Medulla oblongata (tissue), 1 donor: ENCODE data around the gene MPPED1.

Experiments used
- DNase-seq: peaks from one replicate; pipeline ENCODE4 v3.0.0-alpha.2; 2015; ENCODE audit errors: extremely low spot score

The MPPED1 gene

GRCh38 chr22:43520632-43521039 is 108.8 kb downstream of the MPPED1 start:
- DNase-seq = no peak

- DNase-seq = no peak
These were observed 109.9 kb downstream of the MPPED1 start for GRCh38 chr22:43521716-43522115.

GRCh38 chr22:43526117-43526655 is 114.4 kb downstream of the MPPED1 start:
- DNase-seq = no peak

GRCh38 chr22:43526946-43527345 is 115.1 kb downstream of the MPPED1 start:
- no peak for DNase-seq

DNA sequence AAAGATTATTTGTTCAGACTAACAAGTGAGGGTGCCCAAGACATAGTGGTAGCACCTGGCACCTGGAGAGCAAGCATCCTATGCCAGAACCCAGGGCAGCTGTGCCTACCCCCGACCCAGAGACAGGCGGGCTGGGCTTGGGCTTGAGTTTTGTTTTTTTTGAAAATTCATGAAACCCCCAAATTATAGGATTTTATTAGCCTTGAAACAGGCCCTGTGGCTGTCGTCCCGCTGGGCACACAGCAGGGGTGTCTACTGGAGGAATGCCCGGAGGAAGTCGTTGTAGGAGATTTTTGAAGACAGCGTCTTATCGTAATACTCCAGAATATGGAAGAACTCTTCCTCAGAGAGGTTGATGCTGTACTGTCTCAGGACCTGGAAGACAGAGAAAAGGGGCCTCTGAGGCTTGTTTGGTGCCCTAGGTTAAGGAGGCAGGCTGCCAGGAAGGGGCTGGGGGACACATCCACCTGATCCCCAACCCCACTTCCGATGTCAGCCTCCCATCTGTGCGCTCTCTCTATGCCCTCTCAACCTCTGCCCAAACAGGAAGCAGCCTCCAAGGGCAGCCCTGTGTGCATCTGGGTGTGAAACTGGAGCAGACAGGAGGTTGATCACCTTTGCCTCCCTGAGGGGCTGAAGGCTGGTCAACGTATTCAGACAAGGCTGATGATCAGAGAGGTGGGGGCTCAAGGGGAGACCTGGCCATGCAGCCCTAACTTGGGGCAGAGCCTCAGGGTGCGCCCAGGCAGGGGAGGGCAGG is 117.0 kb downstream of the MPPED1 start:
- no peak for DNase-seq

GRCh38 chr22:43529461-43529860 is 117.6 kb downstream of the MPPED1 start:
- DNase-seq = no peak

DNA sequence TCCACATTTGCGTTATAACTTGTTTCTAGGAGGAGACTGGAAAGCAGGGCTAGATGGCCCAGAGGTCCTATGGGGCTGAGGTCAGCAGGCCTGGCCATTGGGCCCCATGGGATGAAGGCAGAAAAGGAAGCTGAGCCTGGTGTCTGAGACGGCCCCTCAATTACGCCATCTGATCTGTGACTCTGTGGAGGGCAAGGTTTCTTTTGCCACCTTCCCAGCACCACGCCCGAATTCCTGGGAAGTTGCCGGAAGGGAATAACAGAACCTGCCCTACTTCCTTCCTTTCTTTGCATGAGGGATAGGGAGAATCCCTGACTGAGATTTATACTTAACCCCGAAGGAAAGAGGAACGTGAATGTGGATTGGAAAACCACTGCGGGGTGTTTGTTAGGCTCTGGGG is 118.1 kb downstream of the MPPED1 start:
- no peak for DNase-seq

DNA sequence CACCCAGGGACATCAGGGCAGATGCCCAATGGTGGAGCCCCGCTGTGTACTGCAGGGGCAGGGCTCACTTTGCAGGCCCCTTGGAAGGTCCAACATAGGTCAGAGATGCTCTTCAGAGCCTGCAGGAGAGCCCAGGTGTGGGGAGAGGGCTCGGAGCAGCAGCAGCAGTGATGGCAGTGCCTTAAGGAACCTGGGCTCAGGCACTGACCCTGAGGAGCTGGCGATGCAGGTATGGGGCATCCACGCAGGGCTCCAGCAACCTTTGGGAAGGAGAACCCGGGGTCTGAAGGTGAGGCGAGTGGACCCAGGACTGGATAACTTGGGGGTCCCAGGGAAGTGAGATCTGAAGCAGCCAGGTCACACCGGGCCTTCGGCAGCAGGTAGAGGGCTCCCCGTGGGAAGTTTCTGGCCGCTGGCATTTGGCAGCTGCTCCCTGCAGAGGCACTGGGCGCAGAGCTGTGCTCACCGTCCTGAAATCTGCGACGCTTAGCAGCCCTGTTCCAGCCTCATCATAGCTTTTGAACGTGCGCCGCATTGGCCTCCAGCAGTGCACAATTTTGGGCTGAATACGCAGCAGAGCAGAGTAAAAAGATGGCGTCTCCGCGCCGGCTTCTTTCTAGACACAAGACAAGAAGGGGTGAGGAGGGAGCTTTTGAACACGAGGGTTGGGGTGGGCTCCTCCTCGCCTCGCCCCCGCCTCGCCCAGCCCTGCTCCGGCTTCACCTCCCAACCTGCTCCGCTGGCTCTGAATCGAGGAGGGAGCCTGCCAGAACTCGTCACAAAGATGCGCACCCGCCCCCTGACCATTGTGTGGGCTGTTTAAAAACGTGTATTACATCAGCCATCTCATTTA is 118.8 kb downstream of the MPPED1 start:
- no peak for DNase-seq

- no peak for DNase-seq
These were observed 119.8 kb downstream of the MPPED1 start for GRCh38 chr22:43531651-43532050.

- no peak for DNase-seq
These were observed 120.7 kb downstream of the MPPED1 start for GRCh38 chr22:43532301-43533155.

DNA sequence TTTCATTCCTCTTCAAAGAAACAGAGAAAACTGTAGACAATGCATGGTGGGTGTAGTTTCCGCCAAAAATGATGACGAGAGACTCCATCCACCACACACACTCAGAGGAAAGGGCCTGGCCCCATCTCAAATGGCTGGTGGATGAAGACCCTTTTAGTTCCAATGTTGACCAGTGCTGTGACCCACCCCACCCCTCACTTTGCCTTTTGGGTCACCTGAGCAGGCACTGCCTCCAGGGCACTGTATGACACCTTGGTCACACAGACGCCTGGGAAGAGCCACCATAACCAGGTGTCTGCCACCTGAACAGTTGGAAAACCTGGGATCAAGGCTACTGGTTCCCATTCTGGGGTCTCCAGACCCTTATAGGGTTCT is 121.3 kb downstream of the MPPED1 start:
- no peak for DNase-seq

GRCh38 chr22:43533656-43534428 is 122.0 kb downstream of the MPPED1 start:
- no peak for DNase-seq

DNA sequence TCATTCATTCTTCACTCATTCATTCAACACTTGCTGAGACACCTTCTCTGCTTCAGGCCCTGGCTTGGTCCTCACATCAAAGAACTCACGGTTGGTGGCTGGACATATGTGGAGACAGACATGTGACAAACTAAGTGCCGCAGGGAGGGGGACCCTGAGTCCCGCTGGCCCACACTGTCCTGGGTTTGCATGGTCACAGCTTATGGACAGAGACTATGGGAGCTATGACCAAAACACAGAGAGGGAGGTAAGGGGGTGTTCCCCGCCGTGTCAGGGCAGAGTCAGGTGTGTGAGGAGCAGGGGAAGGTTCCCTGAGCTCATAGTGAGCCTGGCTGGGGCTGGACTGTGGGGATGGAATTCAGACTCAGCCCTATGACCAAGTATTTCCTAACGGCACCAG is 123.1 kb downstream of the MPPED1 start:
- no peak for DNase-seq

DNA sequence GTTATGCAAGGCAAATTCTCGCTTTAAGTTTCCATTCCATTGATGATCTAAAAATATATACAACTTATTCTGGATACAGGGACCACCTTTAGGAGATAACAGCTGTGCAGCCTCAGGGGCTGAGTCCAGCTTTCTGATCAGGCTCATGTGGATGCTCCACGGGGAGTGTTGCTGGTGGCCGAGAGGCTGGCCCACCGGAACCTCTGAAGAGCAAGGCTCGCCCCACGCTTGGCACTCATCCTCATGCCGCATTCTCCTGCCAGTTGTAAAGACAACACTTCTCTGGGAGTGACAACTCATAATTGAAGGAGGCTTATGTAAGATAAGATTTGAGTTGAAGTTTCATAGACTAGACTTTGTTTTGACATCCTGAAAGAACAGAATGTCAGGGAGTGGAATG is 123.5 kb downstream of the MPPED1 start:
- no peak for DNase-seq

DNA sequence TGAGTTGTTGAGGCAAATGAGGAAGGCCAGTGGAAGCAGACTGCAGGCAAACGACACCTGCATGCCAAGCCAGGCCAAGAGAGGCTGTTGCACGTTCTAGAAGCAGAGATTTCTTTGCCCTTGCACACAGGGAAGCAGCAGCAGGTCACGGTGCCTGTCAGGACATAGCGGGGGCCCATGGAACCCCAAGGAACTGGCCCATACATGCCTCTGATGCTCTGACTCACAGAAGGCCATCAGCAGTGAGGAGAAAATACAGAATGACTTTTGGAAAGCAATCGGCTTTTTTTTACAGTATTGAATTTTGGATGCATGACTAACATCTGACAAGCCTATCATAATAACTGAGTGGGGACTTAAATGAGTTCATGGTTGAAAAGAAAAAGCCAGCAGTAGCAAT is 123.9 kb downstream of the MPPED1 start:
- DNase-seq = no peak

DNA sequence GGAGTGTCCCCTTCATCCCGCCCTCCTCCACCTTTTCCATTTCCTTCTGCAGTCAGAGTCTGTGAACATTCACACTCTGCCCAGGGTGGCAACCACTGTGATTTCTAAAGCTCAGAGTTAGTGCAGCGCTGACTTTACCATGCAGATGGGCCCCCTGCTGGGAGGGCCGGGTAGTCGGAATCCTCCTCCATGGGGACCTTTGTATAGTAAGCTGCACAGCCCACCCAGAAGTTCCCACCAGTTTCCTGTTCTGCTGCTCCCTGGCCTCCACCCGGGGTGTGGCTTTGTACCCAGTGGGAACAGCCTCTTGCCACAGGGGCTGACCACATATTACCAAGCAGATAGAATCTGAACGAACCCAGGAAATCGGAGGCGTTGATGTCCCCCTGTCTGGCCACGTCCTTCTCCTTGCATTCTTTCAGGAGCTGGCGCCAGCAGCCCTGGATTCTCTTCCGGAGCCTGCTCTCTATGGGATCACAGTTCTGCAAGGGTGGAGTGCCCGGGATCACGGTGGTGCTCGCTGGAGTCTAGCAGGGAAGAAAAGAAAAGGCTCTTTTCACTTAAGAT is 125.3 kb downstream of the MPPED1 start:
- no peak for DNase-seq

GRCh38 chr22:43539572-43540528 is 128.0 kb downstream of the MPPED1 start:
- DNase-seq = no peak

GRCh38 chr22:43540529-43540923 is 128.7 kb downstream of the MPPED1 start:
- DNase-seq = no peak

DNA sequence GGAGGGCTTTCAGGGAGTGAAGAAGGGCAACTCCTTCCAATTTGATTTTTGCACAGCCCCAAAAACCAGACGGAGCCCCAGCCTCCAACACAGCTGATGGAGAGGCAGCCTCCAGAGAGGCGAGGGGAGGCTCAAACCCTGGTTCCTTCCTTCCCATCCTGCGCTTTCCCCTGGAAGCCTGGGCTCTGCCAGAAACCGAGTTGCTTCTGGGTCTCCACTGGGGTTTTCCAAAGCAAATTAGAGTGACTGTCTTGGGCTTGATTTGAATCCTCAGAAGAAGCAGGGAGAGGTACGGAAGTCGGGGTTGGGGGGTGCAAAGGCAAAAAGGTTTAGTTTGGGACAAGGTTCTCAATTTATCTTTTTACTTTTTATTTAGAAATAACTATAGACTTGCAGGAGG is 129.2 kb downstream of the MPPED1 start:
- no peak for DNase-seq
